ENCODE measurements around the gene HYDIN.

Gene HYDIN

DNA sequence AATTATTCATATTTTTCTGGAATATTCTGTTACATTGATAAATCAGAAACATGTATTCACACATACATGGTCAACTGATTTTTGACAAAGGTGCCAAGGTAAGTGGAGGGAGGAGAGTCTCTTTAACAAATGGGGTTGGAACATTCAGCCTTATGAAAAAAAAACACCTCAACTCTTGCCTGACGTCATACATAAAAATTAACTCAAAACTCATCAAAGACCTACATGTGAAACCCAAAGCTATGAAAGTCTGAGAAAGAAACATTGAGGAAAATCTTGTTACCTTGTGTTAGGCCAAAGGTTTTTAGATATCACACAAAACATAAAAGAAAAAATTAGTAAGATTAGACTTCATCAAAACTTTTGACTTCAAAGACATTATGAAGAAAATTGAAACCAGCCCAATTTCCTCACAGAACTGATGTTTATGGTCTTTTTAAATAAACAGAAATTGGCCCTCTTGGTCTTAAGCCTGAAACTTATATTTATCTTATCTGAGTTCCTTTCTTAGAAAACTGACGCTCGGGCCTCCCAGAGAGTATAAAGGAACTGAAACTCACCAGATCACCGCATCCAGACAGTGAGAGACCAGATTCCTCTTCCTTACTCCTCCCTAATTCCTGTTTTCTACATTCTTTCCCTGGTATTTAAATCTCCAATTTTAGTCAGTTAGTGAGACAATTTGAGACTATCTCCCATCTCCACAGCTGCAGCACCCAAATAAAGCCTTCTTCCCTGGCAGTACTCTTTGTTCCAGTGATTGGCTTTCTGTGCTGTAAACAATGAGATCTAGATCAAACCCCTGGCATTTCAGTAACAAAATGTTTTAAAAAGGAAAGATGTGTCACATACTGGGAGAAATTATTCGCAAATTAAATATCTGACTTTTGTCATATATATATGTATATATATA is 4.0 kb downstream of the HYDIN start:
- Histone ChIP-seq H3K4ac (ENCODE audit: low read depth, low read length) (no peak overlapping the region), H2BK12ac (ENCODE audit: low read length) (no peak overlapping the region), H3K79me1 (ENCODE audit: low read length) (no peaks in the 10 kb centered on the region), H2AFZ (ENCODE audit: insufficient read depth, low read length, poor library complexity) (no peak overlapping the region), H3K18ac (ENCODE audit: low read length) (no peak overlapping the region), H3K27ac (ENCODE audit: low read depth, low read length) (no peak overlapping the region), H3K14ac (ENCODE audit: low read length) (no peak overlapping the region), H2BK5ac (ENCODE audit: low read depth, low read length, poor library complexity) (no peak overlapping the region), H3K36me3 (ENCODE audit: control insufficient read depth in 1 of 2, insufficient read depth in 2 of 2, low read length in 2 of 2) (no peaks in the 10 kb centered on the region), H4K8ac (ENCODE audit: low read depth, low read length) (no peak overlapping the region), H2AK5ac (ENCODE audit: low read length) (no peak overlapping the region), H3K4me3 (ENCODE audit: low read depth, low read length) (no peak overlapping the region), H3K23ac (ENCODE audit: low read length) (no peak overlapping the region), H3K79me2 (ENCODE audit: control insufficient read depth, insufficient read depth, low read length, poor library complexity) (no peaks in the 10 kb centered on the region), H4K91ac (ENCODE audit: low read depth, low read length) (no peak overlapping the region), H3K4me2 (ENCODE audit: low read length) (no peak overlapping the region), H2BK120ac (ENCODE audit: insufficient read depth, low read length, poor library complexity) (no peak overlapping the region), H3K9ac (ENCODE audit: low read length) (no peak overlapping the region), H4K12ac (ENCODE audit: low read depth, low read length) (no peak overlapping the region), H3K4me1 (ENCODE audit: control insufficient read depth in 1 of 2, insufficient read depth in 2 of 2, low read length in 2 of 2) (no peaks in the 10 kb centered on the region), H3K27me3 (ENCODE audit: insufficient read depth, low read length) (no peaks in the 10 kb centered on the region), H3K9me3 (ENCODE audit: insufficient read depth, low read depth, low read length) (no peaks in the 10 kb centered on the region)
- WGBS (ENCODE audit: extremely low coverage, insufficient coverage, insufficient read length): no CpG with 5 or more reads among the region's 5 CpGs
- no peak for DNase-seq

- Histone ChIP-seq H3K27me3 (ENCODE audit: insufficient read depth, low read length) (no peaks in the 10 kb centered on the region), H3K4me3 (ENCODE audit: low read depth, low read length) (no peak overlapping the region), H4K12ac (ENCODE audit: low read depth, low read length) (no peak overlapping the region), H3K4me2 (ENCODE audit: low read length) (no peak overlapping the region), H4K91ac (ENCODE audit: low read depth, low read length) (no peak overlapping the region), H3K18ac (ENCODE audit: low read length) (no peak overlapping the region), H3K79me2 (ENCODE audit: control insufficient read depth, insufficient read depth, low read length, poor library complexity) (no peaks in the 10 kb centered on the region), H2AFZ (ENCODE audit: insufficient read depth, low read length, poor library complexity) (no peak overlapping the region), H2AK5ac (ENCODE audit: low read length) (no peak overlapping the region), H2BK12ac (ENCODE audit: low read length) (no peak overlapping the region), H3K4me1 (ENCODE audit: control insufficient read depth in 1 of 2, insufficient read depth in 2 of 2, low read length in 2 of 2) (no peaks in the 10 kb centered on the region), H3K27ac (ENCODE audit: low read depth, low read length) (no peak overlapping the region), H3K23ac (ENCODE audit: low read length) (no peak overlapping the region), H3K79me1 (ENCODE audit: low read length) (no peaks in the 10 kb centered on the region), H3K36me3 (ENCODE audit: control insufficient read depth in 1 of 2, insufficient read depth in 2 of 2, low read length in 2 of 2) (no peaks in the 10 kb centered on the region), H3K4ac (ENCODE audit: low read depth, low read length) (no peak overlapping the region), H3K9ac (ENCODE audit: low read length) (no peak overlapping the region), H2BK120ac (ENCODE audit: insufficient read depth, low read length, poor library complexity) (no peak overlapping the region), H3K9me3 (ENCODE audit: insufficient read depth, low read depth, low read length) (no peaks in the 10 kb centered on the region), H4K8ac (ENCODE audit: low read depth, low read length) (no peak overlapping the region), H2BK5ac (ENCODE audit: low read depth, low read length, poor library complexity) (no peak overlapping the region), H3K14ac (ENCODE audit: low read length) (no peak overlapping the region)
- no peak for DNase-seq
- WGBS (ENCODE audit: extremely low coverage, insufficient coverage, insufficient read length): no CpG with 5 or more reads among the region's 3 CpGs
Measured at GRCh38 chr16:71225145-71225544, 5.4 kb downstream of the HYDIN start.

DNA sequence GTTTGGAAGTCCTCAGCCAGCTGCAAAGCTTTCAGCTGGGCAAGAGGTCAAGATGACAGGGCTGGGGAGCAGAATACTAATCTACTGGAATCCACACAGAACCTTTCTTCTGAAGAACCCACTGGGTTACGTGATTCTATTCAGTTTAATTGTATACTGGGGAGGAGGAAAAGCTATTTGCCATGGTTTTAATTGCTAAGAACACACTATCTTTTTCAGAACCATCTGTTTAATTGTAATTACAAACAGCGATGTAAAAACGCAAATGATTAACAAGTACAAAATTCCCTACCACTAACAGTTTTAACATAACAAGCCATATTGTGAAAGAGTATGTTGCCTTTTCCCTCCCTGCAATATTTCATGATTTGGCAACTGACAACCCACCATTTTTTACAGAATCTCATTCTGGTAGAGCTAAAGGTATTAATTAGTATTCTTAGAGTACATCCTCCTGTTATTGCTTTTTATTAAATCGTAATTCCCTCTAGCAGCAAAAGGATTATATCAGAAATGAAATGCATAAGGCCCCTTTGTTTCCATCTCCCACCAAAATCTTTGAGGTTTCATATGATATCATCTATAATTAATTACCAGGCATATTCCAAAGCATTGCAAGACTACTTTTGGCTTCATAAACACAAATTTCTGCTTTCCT is 12.1 kb downstream of the HYDIN start:
- no peaks in the 10 kb centered on the region for H3K27me3 ChIP-seq (ENCODE audit: insufficient read depth, low read length)
- no peak overlapping the region for H3K9ac ChIP-seq (ENCODE audit: low read length)
- H3K18ac ChIP-seq (ENCODE audit: low read length): no peak overlapping the region
- H4K8ac ChIP-seq (ENCODE audit: low read depth, low read length): no peak overlapping the region
- WGBS (ENCODE audit: extremely low coverage, insufficient coverage, insufficient read length): no CpG with 5 or more reads among the region's 4 CpGs
- no peak overlapping the region for H2BK5ac ChIP-seq (ENCODE audit: low read depth, low read length, poor library complexity)
- H4K91ac ChIP-seq (ENCODE audit: low read depth, low read length): no peak overlapping the region
- no peak overlapping the region for H3K4ac ChIP-seq (ENCODE audit: low read depth, low read length)
- no peak overlapping the region for H2BK12ac ChIP-seq (ENCODE audit: low read length)
- H3K79me2 ChIP-seq (ENCODE audit: control insufficient read depth, insufficient read depth, low read length, poor library complexity): no peaks in the 10 kb centered on the region
- no peak overlapping the region for H3K4me3 ChIP-seq (ENCODE audit: low read depth, low read length)
- no peak overlapping the region for H3K23ac ChIP-seq (ENCODE audit: low read length)
- no peaks in the 10 kb centered on the region for H3K9me3 ChIP-seq (ENCODE audit: insufficient read depth, low read depth, low read length)
- H4K12ac ChIP-seq (ENCODE audit: low read depth, low read length): no peak overlapping the region
- no peak for DNase-seq
- H2AK5ac ChIP-seq (ENCODE audit: low read length): no peak overlapping the region
- no peaks in the 10 kb centered on the region for H3K4me1 ChIP-seq (ENCODE audit: control insufficient read depth in 1 of 2, insufficient read depth in 2 of 2, low read length in 2 of 2)
- no peak overlapping the region for H3K4me2 ChIP-seq (ENCODE audit: low read length)
- no peaks in the 10 kb centered on the region for H3K36me3 ChIP-seq (ENCODE audit: control insufficient read depth in 1 of 2, insufficient read depth in 2 of 2, low read length in 2 of 2)
- no peak overlapping the region for H3K27ac ChIP-seq (ENCODE audit: low read depth, low read length)
- no peaks in the 10 kb centered on the region for H3K79me1 ChIP-seq (ENCODE audit: low read length)
- H3K14ac ChIP-seq (ENCODE audit: low read length): no peak overlapping the region
- H2BK120ac ChIP-seq (ENCODE audit: insufficient read depth, low read length, poor library complexity): no peak overlapping the region
- H2AFZ ChIP-seq (ENCODE audit: insufficient read depth, low read length, poor library complexity): no peak overlapping the region

DNA sequence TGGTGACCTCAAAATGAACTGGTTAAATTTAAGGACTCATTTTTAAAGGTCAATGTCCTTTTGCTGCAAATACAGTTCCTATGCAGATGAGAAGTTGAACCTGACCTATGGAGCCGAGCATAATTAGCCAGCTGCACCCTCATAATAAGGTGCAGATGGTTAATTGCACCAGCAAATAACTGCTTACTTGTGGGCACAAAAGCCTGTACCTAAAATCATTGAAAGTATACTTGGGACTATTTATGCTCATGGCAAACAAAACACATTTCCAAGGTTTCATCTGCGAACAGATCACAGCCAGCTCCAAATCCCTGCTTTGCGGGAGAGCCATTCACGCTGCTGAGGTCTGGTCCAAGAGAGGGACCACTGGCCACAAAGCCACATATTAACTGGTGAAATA is 13.0 kb downstream of the HYDIN start:
- Histone ChIP-seq H4K12ac (ENCODE audit: low read depth, low read length) (no peak overlapping the region), H3K27ac (ENCODE audit: low read depth, low read length) (no peak overlapping the region), H2BK120ac (ENCODE audit: insufficient read depth, low read length, poor library complexity) (no peak overlapping the region), H3K23ac (ENCODE audit: low read length) (no peak overlapping the region), H3K4ac (ENCODE audit: low read depth, low read length) (no peak overlapping the region), H3K14ac (ENCODE audit: low read length) (no peak overlapping the region), H2BK5ac (ENCODE audit: low read depth, low read length, poor library complexity) (no peak overlapping the region), H3K9ac (ENCODE audit: low read length) (no peak overlapping the region), H3K4me3 (ENCODE audit: low read depth, low read length) (no peak overlapping the region), H4K91ac (ENCODE audit: low read depth, low read length) (no peak overlapping the region), H3K36me3 (ENCODE audit: control insufficient read depth in 1 of 2, insufficient read depth in 2 of 2, low read length in 2 of 2) (no peaks in the 10 kb centered on the region), H3K27me3 (ENCODE audit: insufficient read depth, low read length) (no peaks in the 10 kb centered on the region), H3K18ac (ENCODE audit: low read length) (no peak overlapping the region), H2AFZ (ENCODE audit: insufficient read depth, low read length, poor library complexity) (no peak overlapping the region), H3K4me2 (ENCODE audit: low read length) (no peak overlapping the region), H3K4me1 (ENCODE audit: control insufficient read depth in 1 of 2, insufficient read depth in 2 of 2, low read length in 2 of 2) (no peaks in the 10 kb centered on the region), H4K8ac (ENCODE audit: low read depth, low read length) (no peak overlapping the region), H3K79me1 (ENCODE audit: low read length) (no peaks in the 10 kb centered on the region), H2AK5ac (ENCODE audit: low read length) (no peak overlapping the region), H3K9me3 (ENCODE audit: insufficient read depth, low read depth, low read length) (no peaks in the 10 kb centered on the region), H3K79me2 (ENCODE audit: control insufficient read depth, insufficient read depth, low read length, poor library complexity) (no peaks in the 10 kb centered on the region), H2BK12ac (ENCODE audit: low read length) (no peak overlapping the region)
- no CpG with 5 or more reads among the region's 4 CpGs for WGBS (ENCODE audit: extremely low coverage, insufficient coverage, insufficient read length)
- no peak for DNase-seq
